B cell (primary cell): Measurements from ENCODE around the gene PCGF5. TPM values are rescaled to one million over a fixed set of nuclear protein-coding genes. Genes with fewer than 3 reads are reported as not detected.
A peak's percentile ranks its signal among the peaks of the same experiment; 100 is the strongest.

ENCODE experiments used
- ATAC-seq: fragments of 200-7000 bp; cut with Tn5 transposase; one replicate; pipeline ENCODE4 v1.10.0; 2021; ENCODE audit warnings: low read depth, mild to moderate bottlenecking, moderate number of reproducible peaks, moderate library complexity
- CTCF ChIA-PET: fragments of 350-600 bp; sonication (Branson Sonifier 250); formaldehyde crosslinking; loops from one replicate; lab custom pipeline; 2021; ENCODE audit warnings: antibody characterized with exemption, inconsistent platforms; lab: Charles Lee
- POLR2A ChIA-PET: fragments of 350-600 bp; sonication (Branson Sonifier 250); formaldehyde crosslinking; loops from one replicate; lab custom pipeline; 2021; ENCODE audit warnings: antibody characterized with exemption; lab: Charles Lee
- DNase-seq: peaks from one replicate; pipeline ENCODE4 v3.0.0; 2013
- H2AFZ ChIP-seq: 2 replicates; pipeline ENCODE4 v1.6.1; 2012; ENCODE audit warnings: mild to moderate bottlenecking, low read depth, low read length; ENCODE audit not compliant: insufficient read depth, poor library complexity, severe bottlenecking
- H3K27ac ChIP-seq, 2 donors: 1 replicate in 1 of 2; 2 replicates in 1 of 2; pipeline ENCODE4 v1.5.1; 2012 to 2013; ENCODE audit warnings: low read length in 2 of 2, mild to moderate bottlenecking in 2 of 2, moderate library complexity in 1 of 2
- H3K27me3 ChIP-seq, 4 experiments: fragments of 200-600 bp in 1 of 4; sonication (generic) in 1 of 4; replicated peaks in 1 of 4; 1 replicate in 2 of 4; 2 replicates in 2 of 4; pipeline versions ENCODE4 v1.6.1 to v1.7.0; 2013 to 2016; ENCODE audit warnings: low read length in 3 of 4, mild to moderate bottlenecking in 2 of 4, mixed read lengths in 1 of 4, moderate library complexity in 1 of 4; ENCODE audit not compliant: insufficient read depth in 4 of 4, control insufficient read depth in 3 of 4; ENCODE audit errors: control extremely low read depth in 1 of 4
- H3K36me3 ChIP-seq, 2 experiments: replicated peaks in 1 of 2; 1 replicate in 1 of 2; 2 replicates in 1 of 2; pipeline versions ENCODE4 v1.6.1 to v1.7.1; 2013; ENCODE audit warnings: low read length in 1 of 2; ENCODE audit not compliant: insufficient read depth in 2 of 2, control insufficient read depth in 1 of 2; ENCODE audit errors: control extremely low read depth in 1 of 2, extremely low read depth in 1 of 2
- H3K4me1 ChIP-seq, 2 donors: fragments of 200-600 bp in 1 of 2; sonication (generic) in 1 of 2; 1 replicate in 1 of 2; 2 replicates in 1 of 2; pipeline versions ENCODE4 v1.5.1 to v1.6.1; 2013 to 2017; ENCODE audit warnings: low read length in 2 of 2; ENCODE audit not compliant: control insufficient read depth in 2 of 2, insufficient read depth in 2 of 2
- H3K4me2 ChIP-seq: replicated peaks from 2 replicates; pipeline ENCODE3; 2012; ENCODE audit warnings: mild to moderate bottlenecking, low read depth, low read length; ENCODE audit not compliant: poor library complexity, severe bottlenecking
- H3K4me3 ChIP-seq, 5 experiments: fragments of 200-600 bp in 1 of 5; sonication (generic) in 1 of 5; 1 replicate in 3 of 5; 2 replicates in 2 of 5; pipeline versions ENCODE4 v1.5.1 to v1.7.0; 2011 to 2016; ENCODE audit warnings: low read length in 4 of 5, mild to moderate bottlenecking in 4 of 5, low read depth in 2 of 5, control low read depth in 1 of 5, moderate library complexity in 1 of 5; ENCODE audit not compliant: insufficient read depth in 1 of 5; ENCODE audit errors: control extremely low read depth in 1 of 5, extremely low read depth in 1 of 5
- H3K79me2 ChIP-seq: fragments of 200-600 bp; sonication (generic); one replicate; pipeline ENCODE4 v1.6.0; 2016; ENCODE audit warnings: low read length; ENCODE audit not compliant: control insufficient read depth, insufficient read depth
- H3K9ac ChIP-seq: fragments of 200-600 bp; sonication (generic); 2 replicates; pipeline ENCODE4 v1.6.1; 2017; ENCODE audit warnings: mild to moderate bottlenecking, low read length, moderate library complexity
- H3K9me3 ChIP-seq, 3 donors: one replicate each; pipeline versions ENCODE4 v1.6.1 to v1.7.1; 2013; ENCODE audit warnings: low read length in 2 of 3; ENCODE audit not compliant: control insufficient read depth in 2 of 3, insufficient read depth in 1 of 3; ENCODE audit errors: control extremely low read depth in 1 of 3
- H4K20me1 ChIP-seq: 2 replicates; pipeline ENCODE4 v1.6.0; 2012; ENCODE audit warnings: mild to moderate bottlenecking, low read length; ENCODE audit not compliant: insufficient read depth, control insufficient read depth, poor library complexity, severe bottlenecking
- H3K27ac Mint-ChIP-seq: one replicate; pipeline ENCODE4 v1.8.0; 2021; ENCODE audit warnings: mixed read lengths
- H3K27me3 Mint-ChIP-seq: one replicate; pipeline ENCODE4 v1.8.0; 2021; ENCODE audit warnings: mixed read lengths
- H3K4me1 Mint-ChIP-seq: one replicate; pipeline ENCODE4 v1.8.0; 2021; ENCODE audit warnings: mixed read lengths
- H3K4me3 Mint-ChIP-seq: one replicate; pipeline ENCODE4 v1.8.0; 2021; ENCODE audit warnings: mixed read lengths
- H3K9me3 Mint-ChIP-seq: one replicate; pipeline ENCODE4 v1.8.0; 2022; ENCODE audit warnings: mixed read lengths; ENCODE audit not compliant: insufficient read depth
- EZH2 ChIP-seq: IDR thresholded peaks from 2 replicates; pipeline ENCODE4 v1.6.1; 2012; ENCODE audit warnings: borderline replicate concordance, low read depth, mild to moderate bottlenecking, moderate library complexity, low read length; ENCODE audit not compliant: insufficient read depth, poor library complexity, severe bottlenecking
- WGBS: methylation state at CpG from one replicate; pipeline ENCODE4 v1.1.5; 2013; ENCODE audit warnings: missing lambda C conversion rate; ENCODE audit not compliant: insufficient coverage; 5-methylcytosine and 5-hydroxymethylcytosine counted together
- intact Hi-C: fragments of 100-400 bp; cut with micrococcal nuclease; formaldehyde crosslinking; loops from one replicate; pipeline ENCODE4 v1.10.0; 2022
- polyA plus RNA-seq: library from polyadenylated mRNA; depleted of rRNA; stranded (reverse); fragments of >200 nt; gene quantifications from 2 replicates; pipeline ENCODE4 v1.2.3, GENCODE V29; 2012
- total RNA-seq, 2 donors: library from RNA; stranded (reverse); fragments of 120-200 nt in 1 of 2; gene quantifications; 1 replicate in 1 of 2; 2 replicates in 1 of 2; pipeline versions ENCODE4 v1.2.3 to v1.2.4, GENCODE V29; 2013 to 2022
- TF ChIP-seq, protein P1 (sequence below): fragments of 200-600 bp; IDR thresholded peaks from one replicate; pipeline ENCODE4 v1.8.0; 2022; ENCODE audit warnings: antibody characterized with exemption, mild to moderate bottlenecking

The PCGF5 gene
- total and polyA plus RNA-seq, 2 donors (not counting 1 experiment from before 2014, with no cell fraction given) = 37.6 to 102 TPM

DNA sequence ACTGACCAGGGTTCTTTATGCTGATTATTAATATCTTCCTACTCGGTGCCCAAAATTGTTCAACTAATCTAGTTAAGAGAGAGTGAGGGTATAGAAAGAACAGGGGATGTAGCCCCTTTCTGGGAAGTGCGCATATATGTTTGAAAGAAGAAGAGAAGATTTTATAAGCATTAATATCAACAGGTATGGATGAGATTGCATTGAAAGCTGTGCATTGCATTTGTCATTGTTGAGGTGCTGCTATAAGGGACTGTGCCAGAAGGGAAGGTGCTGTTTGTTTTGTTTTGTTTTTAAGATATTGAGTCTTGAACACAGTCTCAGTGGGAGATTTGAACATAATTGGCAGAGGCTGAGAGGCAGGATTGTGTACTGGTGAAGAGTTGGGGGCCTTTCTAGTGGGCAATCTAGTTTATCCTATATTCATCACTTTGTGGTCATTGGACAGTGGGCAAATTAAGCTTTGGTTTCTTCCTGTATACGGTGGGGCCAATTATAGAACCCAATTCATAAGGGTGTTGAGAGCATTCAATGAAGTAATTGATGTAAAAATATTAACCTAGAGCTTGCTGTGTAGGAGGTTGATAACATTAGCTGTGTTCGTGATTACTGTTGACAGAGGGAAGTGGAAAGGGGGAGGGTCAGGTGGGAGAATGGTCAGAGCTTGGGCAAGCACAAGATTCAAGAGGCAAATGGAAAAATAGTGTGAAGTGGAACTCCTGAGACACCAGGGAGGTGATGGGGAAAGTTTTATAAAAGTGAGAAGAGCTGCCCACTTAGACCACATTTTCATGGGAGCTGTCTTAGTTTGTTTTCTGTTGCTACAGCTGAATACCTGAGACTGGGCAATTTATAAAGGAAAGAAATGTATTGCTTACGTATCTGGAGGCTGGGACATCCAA is 19.9 kb upstream of the PCGF5 start:
- peak overlapping the region; percentile 36 for H3K9ac ChIP-seq
- no peaks in the 10 kb centered on the region for H4K20me1 ChIP-seq
- WGBS = 48% methylated on average over 3 of the region's 5 CpGs
- ChIA-PET POLR2A (interaction anchor here (0.6 to 3.0 kb wide), 9 partner anchors 8 to 298 kb away, joined by 3 to 30 read pairs (median 4); partner anchors contain the start of gene PCGF5), CTCF (interaction anchor here (0.7 to 3.1 kb wide), 16 partner anchors 10 to 289 kb away, joined by 3 to 19 read pairs (median 5); partner anchors contain the start of gene PCGF5)
- no peaks in the 10 kb centered on the region for H3K27me3 ChIP-seq
- H3K36me3 ChIP-seq = no peaks in the 10 kb centered on the region
- intact Hi-C loops = loop anchor here (1.0 to 5.0 kb wide), 5 partner anchors 10 to 707 kb away; partner anchors contain the start of genes FGFBP3 and PCGF5
- Mint-ChIP-seq H3K27ac (peak overlapping the region; percentile 76), H3K27me3 (no peaks in the 10 kb centered on the region), H3K4me3 (peak overlapping the region; percentile 79), H3K9me3 (no peaks in the 10 kb centered on the region), H3K4me1 (peaks cover 86% of the 10 kb centered on the region)
- DNase-seq (no peak), ATAC-seq (peak; percentile 2)
- H3K4me2 ChIP-seq = peak overlapping the region; percentile 66
- H3K27ac ChIP-seq = peak overlapping the region; percentile 73 to 77
- H2AFZ ChIP-seq = peak overlapping the region; percentile 29
- H3K9me3 ChIP-seq = no peaks in the 10 kb centered on the region
- peaks cover 73 to 75% of the 10 kb centered on the region in 2 donors for H3K4me1 ChIP-seq
- TF ChIP-seq EZH2 = no peak
- TF ChIP-seq, protein P1, sequence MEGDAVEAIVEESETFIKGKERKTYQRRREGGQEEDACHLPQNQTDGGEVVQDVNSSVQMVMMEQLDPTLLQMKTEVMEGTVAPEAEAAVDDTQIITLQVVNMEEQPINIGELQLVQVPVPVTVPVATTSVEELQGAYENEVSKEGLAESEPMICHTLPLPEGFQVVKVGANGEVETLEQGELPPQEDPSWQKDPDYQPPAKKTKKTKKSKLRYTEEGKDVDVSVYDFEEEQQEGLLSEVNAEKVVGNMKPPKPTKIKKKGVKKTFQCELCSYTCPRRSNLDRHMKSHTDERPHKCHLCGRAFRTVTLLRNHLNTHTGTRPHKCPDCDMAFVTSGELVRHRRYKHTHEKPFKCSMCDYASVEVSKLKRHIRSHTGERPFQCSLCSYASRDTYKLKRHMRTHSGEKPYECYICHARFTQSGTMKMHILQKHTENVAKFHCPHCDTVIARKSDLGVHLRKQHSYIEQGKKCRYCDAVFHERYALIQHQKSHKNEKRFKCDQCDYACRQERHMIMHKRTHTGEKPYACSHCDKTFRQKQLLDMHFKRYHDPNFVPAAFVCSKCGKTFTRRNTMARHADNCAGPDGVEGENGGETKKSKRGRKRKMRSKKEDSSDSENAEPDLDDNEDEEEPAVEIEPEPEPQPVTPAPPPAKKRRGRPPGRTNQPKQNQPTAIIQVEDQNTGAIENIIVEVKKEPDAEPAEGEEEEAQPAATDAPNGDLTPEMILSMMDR = no peak
- peaks cover 60% of the 10 kb centered on the region for H3K79me2 ChIP-seq
- peak overlapping the region in 3 of 5 experiments; percentile 18 to 60 (median 34) for H3K4me3 ChIP-seq
